ENCODE results near the gene GNG3.
"Not testable (repeated sequence)": the region's sequence is repeated elsewhere in the genome, so short reads cannot be mapped to it uniquely, and the experiment has no call there.

Gene GNG3

DNA sequence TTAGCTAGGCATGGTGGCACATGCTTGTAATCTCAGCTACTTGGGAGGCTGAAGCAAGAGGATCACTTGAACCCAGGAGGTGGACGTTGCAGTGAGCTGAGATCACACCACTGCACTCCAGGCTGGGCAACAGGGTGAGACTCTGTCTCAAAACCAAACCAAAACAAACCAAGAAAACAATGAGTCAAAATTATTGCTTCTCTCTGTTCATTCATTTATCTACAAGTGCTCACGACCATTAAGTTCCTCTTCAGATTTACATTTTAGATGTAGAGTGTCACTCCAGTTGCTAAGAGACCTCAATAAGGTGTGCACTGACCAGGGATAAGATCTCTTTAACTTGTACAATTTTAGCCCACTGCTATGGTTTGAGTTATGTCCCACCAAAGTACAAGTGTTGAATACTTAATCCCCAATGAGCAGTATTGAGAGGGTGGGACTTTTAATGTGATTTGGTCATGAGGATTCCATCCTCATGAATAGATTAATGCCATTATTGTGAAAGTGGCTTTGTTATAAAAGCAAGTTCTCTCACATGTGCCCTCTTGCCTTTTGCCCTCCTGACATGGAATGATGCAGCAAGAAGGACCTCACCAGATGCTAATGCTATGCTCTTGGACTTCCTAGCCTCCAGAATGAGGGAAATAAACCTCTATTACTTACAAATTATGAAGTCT lies 12.0 kb downstream of the GNG3 start:
- peaks cover 68% of the 10 kb centered on the region for H3K36me3 ChIP-seq (ENCODE audit: insufficient read depth, low read length)
- H3K9ac ChIP-seq (ENCODE audit: low read depth, low read length), result no peak overlapping the region

GRCh38 chr11:62721994-62722393 lies 14.5 kb downstream of the GNG3 start:
- Histone ChIP-seq H3K9ac (ENCODE audit: low read depth, low read length) (no peak overlapping the region), H3K4me1 (ENCODE audit: insufficient read depth, low read length) (no peaks in the 10 kb centered on the region; the same call in 1 of the 2 replicates), H3K9me3 (ENCODE audit: control insufficient read depth, insufficient read depth, low read length) (no peaks in the 10 kb centered on the region), H3K36me3 (ENCODE audit: insufficient read depth, low read length) (peaks cover 46% of the 10 kb centered on the region)

More for the DNA sequence above, 12.0 kb downstream of the GNG3 start:
- Histone ChIP-seq H3K4me1 (ENCODE audit: insufficient read depth, low read length) (no peaks in the 10 kb centered on the region), H3K9me3 (ENCODE audit: control insufficient read depth, insufficient read depth, low read length) (no peaks in the 10 kb centered on the region)

GRCh38 chr11:62724171-62724570 lies 16.7 kb downstream of the GNG3 start:
- Histone ChIP-seq H3K4me1 (ENCODE audit: insufficient read depth, low read length) (no peaks in the 10 kb centered on the region; the same call in 1 of the 2 replicates), H3K36me3 (ENCODE audit: insufficient read depth, low read length) (peaks cover 45% of the 10 kb centered on the region), H3K9ac (ENCODE audit: low read depth, low read length) (no peak overlapping the region), H3K9me3 (ENCODE audit: control insufficient read depth, insufficient read depth, low read length) (no peaks in the 10 kb centered on the region)

- Histone ChIP-seq H3K9ac (ENCODE audit: low read depth, low read length) (peak overlapping the region; percentile 69), H3K4me1 (ENCODE audit: insufficient read depth, low read length) (no peaks in the 10 kb centered on the region; the same call in 1 of the 2 replicates), H3K36me3 (ENCODE audit: insufficient read depth, low read length) (peaks cover 34% of the 10 kb centered on the region), H3K9me3 (ENCODE audit: control insufficient read depth, insufficient read depth, low read length) (no peaks in the 10 kb centered on the region)
Measured at GRCh38 chr11:62725646-62726045, 18.2 kb downstream of the GNG3 start.

GRCh38 chr11:62726156-62726914 lies 18.9 kb downstream of the GNG3 start:
- H3K4me1 ChIP-seq (ENCODE audit: insufficient read depth, low read length), result no peaks in the 10 kb centered on the region; the same call in 1 of the 2 replicates
- no peaks in the 10 kb centered on the region for H3K9me3 ChIP-seq (ENCODE audit: control insufficient read depth, insufficient read depth, low read length)
- peaks cover 27% of the 10 kb centered on the region for H3K36me3 ChIP-seq (ENCODE audit: insufficient read depth, low read length)
- peak overlapping the region; percentile 69 for H3K9ac ChIP-seq (ENCODE audit: low read depth, low read length)

GRCh38 chr11:62726915-62727164 lies 19.4 kb downstream of the GNG3 start:
- Histone ChIP-seq H3K36me3 (ENCODE audit: insufficient read depth, low read length) (peaks cover 22% of the 10 kb centered on the region), H3K4me1 (ENCODE audit: insufficient read depth, low read length) (no peaks in the 10 kb centered on the region; the same call in 1 of the 2 replicates), H3K9ac (ENCODE audit: low read depth, low read length) (peak overlapping the region; percentile 69), H3K9me3 (ENCODE audit: control insufficient read depth, insufficient read depth, low read length) (no peaks in the 10 kb centered on the region)

- no peaks in the 10 kb centered on the region for H3K9me3 ChIP-seq (ENCODE audit: control insufficient read depth, insufficient read depth, low read length)
- H3K4me1 ChIP-seq (ENCODE audit: insufficient read depth, low read length), result no peaks in the 10 kb centered on the region; the same call in 1 of the 2 replicates
- peak within 1 kb of the TSS; percentile 69 for H3K9ac ChIP-seq (ENCODE audit: low read depth, low read length)
- peaks cover 18% of the 10 kb centered on the region for H3K36me3 ChIP-seq (ENCODE audit: insufficient read depth, low read length)
Measured at GRCh38 chr11:62727165-62727871, 19.8 kb downstream of the GNG3 start, which contains the start of gene HNRNPUL2. Gene HNRNPUL2, minus strand, starts transcription at chr11:62727457. Its CDS starts 301 bp downstream, at chr11:62727156.

- Histone ChIP-seq H3K36me3 (ENCODE audit: insufficient read depth, low read length) (peaks cover 13% of the 10 kb centered on the region), H3K9me3 (ENCODE audit: control insufficient read depth, insufficient read depth, low read length) (no peaks in the 10 kb centered on the region), H3K9ac (ENCODE audit: low read depth, low read length) (peak overlapping the region; percentile 69), H3K4me1 (ENCODE audit: insufficient read depth, low read length) (no peaks in the 10 kb centered on the region; the same call in 1 of the 2 replicates)
Measured at GRCh38 chr11:62727872-62728170, 20.3 kb downstream of the GNG3 start.

GRCh38 chr11:62728171-62728988 lies 20.9 kb downstream of the GNG3 start, which contains the start of gene TTC9C:
Gene TTC9C, plus strand, starts transcription at chr11:62728486. Its CDS starts 363 bp downstream, at chr11:62728849.
- no peaks in the 10 kb centered on the region for H3K9me3 ChIP-seq (ENCODE audit: control insufficient read depth, insufficient read depth, low read length)
- H3K36me3 ChIP-seq (ENCODE audit: insufficient read depth, low read length), result peaks cover 9% of the 10 kb centered on the region
- H3K9ac ChIP-seq (ENCODE audit: low read depth, low read length), result peak within 1 kb of the TSS; percentile 69
- no peaks in the 10 kb centered on the region; the same call in 1 of the 2 replicates for H3K4me1 ChIP-seq (ENCODE audit: insufficient read depth, low read length)

DNA sequence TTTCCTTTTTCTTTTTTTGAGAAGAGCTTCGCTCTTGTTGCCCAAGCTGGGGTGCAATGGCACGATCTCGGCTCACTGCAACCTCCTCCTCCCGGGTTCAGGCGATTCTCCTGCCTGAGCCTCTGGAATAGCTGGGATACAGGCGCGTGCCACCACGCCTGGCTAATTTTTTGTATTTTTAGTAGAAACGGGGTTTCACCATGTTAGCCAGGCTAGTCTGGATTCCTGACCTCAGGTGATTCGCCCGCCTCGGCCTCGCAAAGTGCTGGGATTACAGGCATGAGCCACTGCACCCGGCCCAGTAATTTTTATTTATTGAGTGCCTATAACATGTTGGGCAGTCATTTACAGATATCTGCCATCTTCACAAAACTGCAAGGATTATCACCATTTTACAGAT lies 22.6 kb downstream of the GNG3 start:
- H3K4me1 ChIP-seq (ENCODE audit: insufficient read depth, low read length); H3K9ac ChIP-seq (ENCODE audit: low read depth, low read length); H3K36me3 ChIP-seq (ENCODE audit: insufficient read depth, low read length); H3K9me3 ChIP-seq (ENCODE audit: control insufficient read depth, insufficient read depth, low read length): not testable (repeated sequence)

DNA sequence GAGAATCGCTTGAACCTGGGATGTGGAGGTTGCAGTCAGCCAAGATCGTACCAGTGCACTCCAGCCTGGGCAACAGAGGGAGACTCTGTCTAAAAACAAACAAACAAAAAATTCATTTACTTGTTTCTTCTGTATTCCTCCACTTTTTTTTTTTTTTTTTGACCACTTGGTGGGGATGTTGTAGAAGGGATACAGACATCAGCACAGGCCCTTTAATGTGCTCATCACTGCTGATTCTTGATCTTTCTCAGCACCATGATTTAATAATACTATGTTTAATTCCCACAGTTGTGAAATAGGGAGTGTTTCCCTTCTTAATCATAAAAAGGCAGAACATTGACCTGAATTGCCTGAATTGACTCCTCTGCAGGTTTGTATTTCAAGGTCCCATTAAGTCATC lies 25.4 kb downstream of the GNG3 start:
- Histone ChIP-seq H3K9me3 (ENCODE audit: control insufficient read depth, insufficient read depth, low read length) (no peaks in the 10 kb centered on the region), H3K9ac (ENCODE audit: low read depth, low read length) (no peak overlapping the region), H3K36me3 (ENCODE audit: insufficient read depth, low read length) (no peaks in the 10 kb centered on the region; the same call in none of the 2 replicates), H3K4me1 (ENCODE audit: insufficient read depth, low read length) (no peaks in the 10 kb centered on the region)

DNA sequence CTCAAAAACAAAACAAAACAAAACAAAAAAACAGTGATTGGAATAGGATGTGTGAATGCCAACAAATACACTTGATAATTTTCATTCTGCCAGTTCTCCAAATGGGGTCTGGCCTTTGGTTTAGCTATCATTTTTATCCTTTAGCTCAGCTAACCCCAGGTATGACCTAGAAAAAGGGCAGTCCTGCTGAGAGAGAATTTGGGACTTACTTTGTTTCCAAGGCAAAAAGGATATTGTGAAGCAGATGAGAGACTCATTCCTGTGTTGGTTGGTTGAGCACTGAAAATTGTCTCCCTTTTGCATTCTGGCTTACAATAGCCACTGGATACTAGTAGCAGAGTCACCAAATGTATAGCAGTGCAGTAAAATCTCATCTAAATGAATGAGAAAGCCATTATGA lies 29.7 kb downstream of the GNG3 start:
- Histone ChIP-seq H3K36me3 (ENCODE audit: insufficient read depth, low read length) (peaks cover 10% of the 10 kb centered on the region), H3K4me1 (ENCODE audit: insufficient read depth, low read length) (no peaks in the 10 kb centered on the region), H3K9ac (ENCODE audit: low read depth, low read length) (no peak overlapping the region), H3K9me3 (ENCODE audit: control insufficient read depth, insufficient read depth, low read length) (no peaks in the 10 kb centered on the region)

GRCh38 chr11:62747475-62748160 lies 40.1 kb downstream of the GNG3 start:
- Histone ChIP-seq H3K4me1 (ENCODE audit: insufficient read depth, low read length) (no peaks in the 10 kb centered on the region), H3K9me3 (ENCODE audit: control insufficient read depth, insufficient read depth, low read length) (no peaks in the 10 kb centered on the region), H3K9ac (ENCODE audit: low read depth, low read length) (no peak overlapping the region; the same call in 1 of the 2 replicates), H3K36me3 (ENCODE audit: insufficient read depth, low read length) (peaks cover 10% of the 10 kb centered on the region)

Data from ES-I3 (cell line).